Tongue (tissue), 2 donors: Measurements from ENCODE around the gene GLI1. TPM values are rescaled to one million over a fixed set of nuclear protein-coding genes. Genes with fewer than 3 reads are reported as not detected.
"Not testable (repeated sequence)": the region's sequence is repeated elsewhere in the genome, so short reads cannot be mapped to it uniquely, and the experiment has no call there.

Source experiments
- DNase-seq: peaks from one replicate; pipeline ENCODE4 v3.0.0-alpha.2; 2015
- total RNA-seq: library from RNA; depleted of rRNA; stranded (reverse); fragments of >200 nt; gene quantifications from one replicate; pipeline ENCODE4 v1.2.3, GENCODE V29; 2014

GLI1 gene
- 5.6 TPM for total RNA-seq

DNA sequence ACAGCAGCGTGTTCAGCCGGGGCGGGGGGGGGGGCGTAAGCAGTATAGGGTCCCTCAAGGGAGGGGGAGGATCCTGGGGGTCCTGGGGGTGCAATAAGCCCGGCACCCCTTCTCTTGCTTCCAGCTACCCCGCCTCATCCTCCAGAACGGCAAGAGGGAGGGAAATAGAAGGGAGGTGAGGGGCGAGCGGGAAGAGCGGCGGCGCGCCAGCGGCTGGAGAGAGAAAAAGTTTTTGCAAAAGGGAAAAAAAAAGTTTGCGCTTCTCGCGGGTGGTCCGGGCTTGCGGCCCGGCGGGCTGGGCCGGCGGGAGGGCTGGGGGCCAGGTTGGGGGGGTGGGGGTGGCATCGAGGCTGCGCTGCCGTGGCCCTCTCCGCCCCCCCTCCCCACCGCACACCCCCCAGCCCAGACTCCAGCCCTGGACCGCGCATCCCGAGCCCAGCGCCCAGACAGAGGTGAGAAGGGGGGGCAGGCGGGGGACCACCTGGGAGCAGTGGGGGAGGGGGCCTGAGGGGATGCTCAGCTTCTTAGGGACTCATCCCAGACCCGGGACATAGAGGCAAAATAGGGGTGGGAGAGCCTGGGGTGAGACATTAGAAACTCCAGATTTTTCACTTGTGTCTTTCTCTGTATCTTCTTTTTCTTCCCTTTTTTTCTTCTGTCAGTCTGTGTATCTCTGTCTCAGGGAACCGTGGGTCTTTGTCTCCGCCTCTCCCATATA, at the start of gene GLI1:
Gene GLI1, plus strand, starts transcription at position 36 of the 718 bp plus-strand sequence. CDS start 3,907 bp downstream, outside the sequence.
- DNase-seq, result peak; percentile 56

DNA sequence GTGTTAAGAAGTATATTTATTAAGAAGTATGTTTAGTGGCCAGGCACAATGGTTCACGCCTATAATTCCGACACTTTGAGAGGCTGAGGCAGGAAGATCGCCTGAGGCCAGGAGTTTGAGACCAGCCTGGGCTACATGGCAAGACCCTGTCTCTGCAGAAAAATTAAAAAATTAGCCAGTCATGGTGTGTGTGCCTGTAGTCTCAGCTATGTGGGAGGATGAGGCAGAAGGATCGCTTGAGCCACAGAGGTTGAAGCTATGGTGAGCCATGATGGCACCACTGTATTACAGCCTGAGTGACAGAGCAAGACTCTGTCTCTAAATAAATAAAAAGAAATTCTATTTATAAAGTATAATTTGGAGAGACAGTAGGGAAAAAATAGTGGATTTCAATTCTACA, 49.1 kb upstream of the GLI1 start:
- DNase-seq, result no peak

DNA sequence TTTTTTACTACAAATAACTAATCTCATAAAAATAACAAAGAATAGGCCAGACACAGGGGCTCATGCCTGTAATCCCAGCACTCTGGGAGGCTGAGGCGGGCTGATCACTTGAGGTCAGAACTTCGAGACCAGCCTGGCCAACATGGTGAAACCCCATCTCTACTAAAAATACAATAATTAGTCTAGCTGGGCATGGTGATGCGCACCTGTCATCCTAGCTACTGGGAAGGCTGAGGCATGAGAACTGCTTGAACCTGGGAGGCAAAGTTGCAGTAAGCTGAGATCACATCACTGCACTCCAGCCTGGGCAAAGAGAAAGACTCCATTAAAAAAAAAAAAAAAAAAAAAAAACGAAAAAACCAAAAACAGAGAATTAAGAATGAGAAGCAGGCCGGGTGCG, 45.4 kb upstream of the GLI1 start:
- DNase-seq, result not testable (repeated sequence)

DNA sequence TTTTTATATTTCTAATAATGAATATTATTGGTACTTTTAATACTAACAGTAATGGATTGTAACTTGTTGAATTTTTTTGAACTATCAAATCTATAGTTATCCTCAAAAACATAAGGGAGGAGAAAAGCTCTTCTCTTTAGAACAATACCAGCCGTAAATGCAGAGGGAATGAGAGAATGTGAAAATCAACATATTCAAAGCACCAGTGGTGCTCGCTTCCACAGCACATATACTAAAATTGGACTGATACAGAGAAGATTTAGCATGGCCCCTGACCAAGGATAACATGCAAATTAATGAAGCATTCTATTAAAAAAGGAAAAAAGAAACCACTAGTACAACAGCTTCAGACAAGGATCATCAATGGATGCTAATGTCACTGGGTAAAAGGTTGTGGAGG, 44.5 kb upstream of the GLI1 start:
- no peak for DNase-seq

DNA sequence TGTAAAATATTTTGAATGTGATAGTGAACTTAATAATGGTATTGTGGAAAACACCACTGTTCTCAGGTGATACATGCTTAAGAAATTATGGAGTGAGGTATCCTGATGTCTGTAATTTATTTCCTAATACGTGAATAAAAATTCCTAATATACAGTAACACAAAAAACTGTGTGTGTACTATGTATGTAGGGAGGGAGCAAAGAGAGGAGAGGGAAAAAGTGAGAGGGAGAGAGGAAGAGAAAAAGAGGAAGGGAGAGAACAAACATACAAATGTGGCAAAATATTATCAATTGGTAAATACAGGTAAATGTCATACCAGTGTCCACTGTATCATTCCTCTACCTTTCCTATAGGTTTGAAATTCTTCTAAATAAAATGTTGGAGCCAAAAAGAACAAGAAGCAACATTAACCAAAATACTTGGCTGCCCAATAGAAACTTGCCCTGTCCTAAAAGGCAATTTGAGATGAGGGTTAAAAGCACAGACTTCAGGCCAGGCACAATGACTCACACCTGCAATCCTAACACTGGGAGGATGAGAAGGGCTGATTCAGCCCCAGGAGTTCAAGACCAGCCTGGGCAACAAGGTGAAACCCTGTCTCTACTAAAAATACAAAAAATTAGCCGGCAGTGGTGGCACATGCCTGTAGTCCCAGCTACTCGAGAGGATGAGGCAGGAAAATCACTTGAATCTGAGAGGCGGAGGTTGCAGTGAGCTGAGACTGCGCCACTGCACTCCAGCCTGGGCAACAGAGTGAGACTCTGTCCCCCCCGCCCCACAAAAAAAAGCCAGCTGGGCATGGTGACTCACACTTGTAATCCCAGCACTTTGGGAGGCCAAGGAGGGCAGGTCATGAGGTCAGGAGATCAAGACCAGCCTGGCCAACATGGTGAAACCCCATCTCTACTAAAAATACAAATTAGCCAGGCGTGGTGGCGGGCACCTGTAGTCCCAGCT, 43.3 kb upstream of the GLI1 start:
- DNase-seq, result no peak

DNA sequence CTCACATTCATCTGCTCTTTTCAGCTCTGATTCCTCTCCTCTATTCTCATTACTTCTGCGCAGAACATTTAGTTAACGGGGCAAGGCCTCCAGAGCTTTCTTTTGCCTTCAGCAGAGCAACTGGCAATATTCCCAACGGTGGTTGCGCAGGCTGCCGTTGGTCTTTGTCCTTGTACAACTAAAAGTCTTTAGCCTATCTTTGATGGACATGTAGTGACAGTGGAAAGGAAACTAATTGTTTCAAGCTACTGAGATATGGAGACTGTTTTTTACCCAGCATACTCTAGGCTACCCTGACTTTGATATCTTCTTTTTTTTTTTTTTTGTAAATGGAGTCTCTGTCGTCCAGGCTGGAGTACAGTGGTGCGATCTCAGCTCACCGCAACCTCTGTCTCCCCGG, 41.3 kb upstream of the GLI1 start:
- DNase-seq, result no peak

DNA sequence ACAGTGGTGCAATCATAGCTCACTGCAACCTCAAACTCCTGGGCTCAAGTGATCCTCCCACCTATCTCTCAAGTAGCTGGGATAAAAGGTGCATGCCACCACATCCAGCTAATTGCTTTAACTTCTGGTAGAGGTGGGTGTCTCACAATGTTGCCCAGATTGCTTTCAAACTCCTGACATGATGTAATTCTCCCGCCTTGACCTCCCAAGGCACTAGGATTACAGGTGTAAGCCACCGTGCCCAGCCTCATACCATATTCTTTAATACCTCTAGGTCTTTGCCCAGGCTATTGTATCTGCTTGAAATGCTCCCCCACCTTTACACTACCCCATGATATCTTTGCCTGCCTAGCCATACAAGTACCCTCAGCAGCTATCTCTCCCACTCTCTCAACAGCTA, 40.1 kb upstream of the GLI1 start:
- DNase-seq, result no peak

DNA sequence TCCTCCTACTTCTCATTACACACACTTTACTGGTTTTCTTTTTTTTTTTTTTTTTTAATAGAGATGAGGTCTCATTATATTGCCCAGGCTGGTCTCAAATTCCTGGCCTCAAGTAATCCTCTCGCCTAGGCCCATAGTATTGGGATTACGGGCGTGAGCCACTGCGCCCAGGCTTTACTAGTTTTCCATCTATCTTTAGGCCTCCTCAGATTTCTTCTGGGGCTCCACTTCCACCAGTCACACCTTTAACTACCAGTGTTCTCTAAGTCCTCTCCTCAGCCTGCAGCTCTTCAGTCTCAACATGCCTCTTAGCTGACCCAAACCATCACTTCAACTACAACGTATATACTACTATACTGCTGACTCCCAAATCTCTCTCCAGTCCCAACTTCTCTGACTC, 39.1 kb upstream of the GLI1 start:
- DNase-seq, result no peak

DNA sequence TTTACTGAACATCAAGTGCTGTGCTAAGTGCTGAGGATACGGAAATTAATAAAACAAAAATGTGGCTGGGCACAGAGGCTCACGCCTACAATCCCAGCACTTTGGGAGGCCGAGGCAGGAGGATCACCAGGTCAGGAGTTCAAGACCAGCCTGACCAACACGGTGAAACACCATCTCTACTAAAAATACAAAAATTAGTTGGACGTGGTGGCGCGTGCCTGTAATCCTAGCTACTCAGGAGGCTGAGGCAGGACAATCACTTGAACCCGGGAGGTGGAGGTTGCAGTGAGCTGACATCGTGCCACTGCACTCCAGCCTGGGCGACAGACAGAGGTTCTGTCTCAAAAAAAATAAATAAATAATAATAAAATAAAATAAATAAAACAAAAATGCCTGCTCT, 32.6 kb upstream of the GLI1 start:
- DNase-seq, result not testable (repeated sequence)

DNA sequence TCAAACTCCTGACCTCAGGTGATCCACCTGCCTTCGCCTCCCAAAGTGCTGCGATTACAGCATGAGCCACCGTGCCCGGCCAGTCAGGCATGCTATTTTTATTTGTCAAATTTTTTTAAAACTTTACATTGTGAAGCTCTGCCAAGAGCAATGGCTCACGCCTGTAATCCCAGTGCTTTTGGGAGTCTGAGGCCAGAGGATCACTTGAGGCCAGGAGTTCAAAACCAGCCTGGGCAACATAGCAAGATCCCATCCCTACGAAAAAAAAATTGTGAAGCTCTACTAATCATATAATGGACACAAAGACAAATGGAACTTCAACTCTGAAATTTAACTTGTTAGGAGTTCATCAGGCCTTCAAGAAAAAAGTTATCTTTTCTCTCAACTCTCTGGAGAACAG, 30.6 kb upstream of the GLI1 start:
- DNase-seq, result no peak

DNA sequence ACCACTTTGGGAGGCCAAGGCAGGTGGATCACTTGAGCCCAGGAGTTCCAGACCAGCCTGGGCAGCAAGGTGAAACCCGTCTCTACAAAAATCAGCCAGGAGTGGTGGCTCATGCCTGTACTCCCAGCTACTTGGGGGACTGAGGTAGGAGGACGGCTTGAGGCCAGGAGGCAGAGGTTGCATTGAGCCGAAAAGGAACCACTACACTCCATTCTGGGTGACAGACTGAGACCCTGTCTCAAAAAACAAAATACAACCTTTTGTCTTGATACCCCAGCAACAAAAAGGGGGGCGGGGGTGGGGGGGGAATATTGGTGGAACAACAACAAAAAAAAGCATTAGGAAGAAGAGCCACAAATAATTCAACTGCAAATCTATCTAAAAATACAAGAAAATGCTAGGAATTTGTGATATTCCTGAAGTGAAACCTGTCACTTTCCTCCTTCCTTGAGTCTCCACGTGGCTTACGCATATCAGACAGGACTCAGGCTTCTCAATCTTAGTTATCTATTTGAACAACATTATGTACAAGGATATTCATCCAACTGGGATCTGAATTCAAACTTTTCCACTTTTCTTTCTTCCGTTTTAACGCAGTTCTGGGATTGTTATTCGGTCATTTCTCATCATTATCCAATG, 30.0 kb upstream of the GLI1 start:
- no peak for DNase-seq

DNA sequence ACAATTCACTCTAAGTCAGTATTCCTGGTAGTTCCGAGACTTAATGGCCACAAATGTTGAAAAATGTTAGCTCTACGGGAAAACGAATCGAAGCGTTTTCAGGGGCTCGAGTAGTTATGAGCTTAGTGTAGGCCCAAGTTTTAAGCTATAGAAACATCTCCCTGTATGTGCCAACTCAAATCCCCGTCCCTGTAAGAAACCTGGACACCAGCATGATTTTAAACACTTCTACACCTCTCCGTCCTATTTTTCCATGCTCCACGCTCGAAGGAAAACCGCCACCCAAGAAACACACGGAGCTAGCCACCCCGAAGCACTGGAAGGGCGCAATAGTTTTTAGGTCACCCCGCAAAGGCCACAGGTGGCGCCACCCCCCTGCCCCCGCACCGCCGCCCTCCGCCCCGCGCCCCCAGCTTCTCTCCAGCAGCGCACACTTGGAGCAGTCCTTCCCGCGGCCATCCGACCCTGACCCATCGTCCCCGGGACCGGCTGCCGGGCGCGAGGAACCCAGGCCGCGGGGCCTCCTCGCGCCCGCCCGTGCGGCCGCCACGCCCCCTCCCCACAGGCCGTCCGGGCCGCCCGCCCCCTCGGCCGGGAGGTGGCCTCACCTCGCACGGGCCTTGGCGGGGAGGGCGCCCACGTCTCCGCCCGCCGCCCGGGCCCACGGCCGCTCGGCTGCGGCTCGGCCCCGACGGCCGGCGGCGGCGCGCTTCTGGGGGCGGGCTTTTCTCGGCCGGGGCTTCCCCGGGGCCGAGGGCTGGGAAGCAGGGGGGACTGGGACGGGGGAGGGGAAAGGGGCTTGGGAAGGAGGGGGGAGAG, 29.3 kb upstream of the GLI1 start:
- DNase-seq, result no peak

DNA sequence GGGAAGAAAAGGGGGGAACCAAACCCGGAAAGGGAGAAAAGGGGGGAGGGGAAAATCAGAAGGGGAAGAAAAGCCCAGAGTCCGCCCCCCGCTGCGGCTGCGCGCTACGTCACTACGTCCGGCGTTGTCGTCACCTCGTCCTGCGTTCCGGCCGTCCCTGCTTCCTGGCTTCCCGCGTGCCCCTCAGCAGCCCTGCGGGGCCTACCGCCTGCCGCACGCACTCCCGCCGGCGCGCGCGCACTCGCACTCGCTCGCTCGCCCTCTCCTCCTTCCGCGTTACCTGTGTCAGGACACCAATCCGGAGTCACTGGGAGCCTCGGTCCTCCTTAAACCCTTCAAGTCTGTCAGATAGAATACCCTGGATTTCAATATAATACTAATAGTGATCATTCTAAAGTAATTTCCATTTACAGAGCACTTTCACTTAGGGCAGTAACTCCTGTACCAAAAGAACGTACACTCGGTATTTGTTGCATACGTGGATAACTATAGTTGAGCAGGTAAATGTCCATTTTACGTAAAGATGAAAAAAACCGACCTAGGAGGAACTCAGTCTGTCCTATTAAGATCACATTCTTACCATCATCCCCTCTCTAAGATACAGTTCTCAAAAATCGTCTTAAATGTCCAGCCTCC, 28.5 kb upstream of the GLI1 start, which contains the start of gene R3HDM2:
Gene R3HDM2, minus strand, starts transcription at position 113 of the 636 bp plus-strand sequence. CDS start 120,615 bp downstream, outside the sequence.
- peak; percentile 98 for DNase-seq

DNA sequence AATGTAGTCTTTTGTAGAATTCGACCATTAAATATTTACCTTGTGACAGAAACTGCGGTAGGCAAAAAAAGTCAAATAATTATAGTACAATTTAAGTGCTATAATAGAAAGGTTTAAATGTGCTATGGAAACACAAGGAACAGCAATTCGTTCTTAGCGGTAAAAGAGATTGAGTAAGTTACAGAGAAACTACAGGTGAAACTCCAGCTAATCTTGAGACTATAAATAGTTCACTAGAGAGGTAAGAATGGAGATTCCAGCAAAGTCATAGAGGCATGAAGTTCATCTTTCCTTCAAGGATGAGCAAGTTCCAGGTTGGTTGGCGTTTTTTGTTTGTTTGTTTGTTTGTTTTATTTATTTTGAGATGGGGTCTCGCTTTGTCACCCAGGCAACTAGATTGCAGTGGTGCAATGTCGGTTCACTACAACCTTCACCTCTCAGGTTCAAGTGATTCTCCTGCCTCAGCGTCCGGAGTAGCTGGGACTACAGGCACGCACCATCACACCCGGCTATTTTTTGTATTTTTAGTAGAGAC, 27.9 kb upstream of the GLI1 start:
- DNase-seq, result no peak

DNA sequence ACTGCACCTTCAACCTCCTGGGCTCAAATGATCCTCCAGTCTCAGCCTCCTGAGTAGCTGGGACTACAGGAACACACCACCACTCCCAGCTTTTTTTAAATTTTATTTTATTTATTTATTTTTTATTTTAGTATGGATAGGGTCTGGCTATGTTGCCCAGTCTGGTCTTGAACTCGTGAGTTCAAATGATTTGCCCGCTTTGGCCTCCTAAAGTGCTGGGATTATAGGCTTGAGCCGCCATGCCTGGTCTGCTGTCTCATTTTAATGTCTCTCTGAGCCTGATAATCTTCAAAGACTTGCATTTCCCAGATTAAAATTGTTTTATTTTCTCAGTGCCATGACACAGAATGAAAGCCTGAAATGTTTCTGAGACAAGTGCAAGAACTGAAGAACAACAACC, 26.2 kb upstream of the GLI1 start:
- no peak for DNase-seq

DNA sequence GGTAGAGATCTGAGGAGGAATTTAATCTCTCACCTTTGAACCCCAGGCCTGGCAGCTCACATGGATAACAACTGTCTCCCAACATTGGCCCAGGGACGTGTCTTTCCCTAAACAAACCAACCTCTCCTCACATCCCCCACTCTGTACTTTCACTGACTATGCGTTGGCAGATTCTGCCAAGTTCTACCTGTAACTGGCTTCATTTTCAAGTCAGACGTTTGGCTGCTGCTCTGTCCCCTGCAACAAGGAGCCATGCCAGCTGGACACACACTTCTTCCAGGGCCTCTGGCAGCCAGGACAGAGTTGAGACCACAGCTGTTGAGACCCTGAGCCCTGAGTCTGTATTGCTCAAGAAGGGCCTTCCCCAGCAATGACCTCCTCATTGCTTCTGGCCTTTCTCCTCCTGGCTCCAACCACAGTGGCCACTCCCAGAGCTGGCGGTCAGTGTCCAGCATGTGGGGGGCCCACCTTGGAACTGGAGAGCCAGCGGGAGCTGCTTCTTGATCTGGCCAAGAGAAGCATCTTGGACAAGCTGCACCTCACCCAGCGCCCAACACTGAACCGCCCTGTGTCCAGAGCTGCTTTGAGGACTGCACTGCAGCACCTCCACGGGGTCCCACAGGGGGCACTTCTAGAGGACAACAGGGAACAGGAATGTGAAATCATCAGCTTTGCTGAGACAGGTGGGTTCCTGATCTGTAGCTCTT, 24.9 kb upstream of the GLI1 start, which contains the start of gene INHBC:
Gene INHBC, plus strand, starts transcription at position 268 of the 707 bp plus-strand sequence. Its CDS starts 103 bp downstream, at position 371.
- no peak for DNase-seq

DNA sequence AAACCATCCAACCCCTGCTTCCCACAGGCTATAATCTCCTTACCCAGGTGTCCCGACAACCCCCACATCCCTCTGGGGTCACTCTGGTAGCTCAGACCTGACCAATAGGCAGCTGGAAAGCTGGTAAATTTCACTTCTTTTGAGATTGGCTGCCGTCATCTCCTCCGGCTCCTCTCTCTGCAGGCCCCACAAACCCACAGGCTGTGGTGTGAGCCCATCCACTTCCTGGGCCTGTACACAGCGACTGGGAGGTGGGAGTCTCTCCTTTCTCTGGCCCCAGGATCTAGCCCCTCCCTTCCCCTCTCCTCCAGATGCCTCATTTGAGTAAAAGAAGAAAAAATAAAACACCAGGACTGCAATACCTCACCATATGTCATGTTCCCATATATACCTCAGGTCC, 24.3 kb upstream of the GLI1 start:
- DNase-seq, result peak; percentile 54

DNA sequence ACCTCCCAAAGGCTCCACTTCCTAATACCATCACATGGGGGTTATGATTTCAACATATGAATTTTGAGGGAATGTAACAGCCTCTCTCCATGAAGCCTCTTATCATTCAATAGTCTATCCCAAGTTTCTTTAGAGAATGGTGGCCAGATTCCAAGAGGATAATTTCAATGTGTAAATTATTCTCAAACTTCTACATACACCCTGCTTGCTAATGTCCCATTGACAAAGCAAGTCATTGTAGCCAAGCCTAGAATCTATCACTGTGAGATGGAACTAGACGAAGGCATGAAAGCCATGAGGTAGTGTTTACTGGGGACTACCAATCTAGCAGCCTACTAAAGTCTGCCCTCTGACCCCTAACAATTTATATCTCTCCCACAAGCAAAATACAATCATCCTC, 21.2 kb upstream of the GLI1 start:
- DNase-seq, result no peak

DNA sequence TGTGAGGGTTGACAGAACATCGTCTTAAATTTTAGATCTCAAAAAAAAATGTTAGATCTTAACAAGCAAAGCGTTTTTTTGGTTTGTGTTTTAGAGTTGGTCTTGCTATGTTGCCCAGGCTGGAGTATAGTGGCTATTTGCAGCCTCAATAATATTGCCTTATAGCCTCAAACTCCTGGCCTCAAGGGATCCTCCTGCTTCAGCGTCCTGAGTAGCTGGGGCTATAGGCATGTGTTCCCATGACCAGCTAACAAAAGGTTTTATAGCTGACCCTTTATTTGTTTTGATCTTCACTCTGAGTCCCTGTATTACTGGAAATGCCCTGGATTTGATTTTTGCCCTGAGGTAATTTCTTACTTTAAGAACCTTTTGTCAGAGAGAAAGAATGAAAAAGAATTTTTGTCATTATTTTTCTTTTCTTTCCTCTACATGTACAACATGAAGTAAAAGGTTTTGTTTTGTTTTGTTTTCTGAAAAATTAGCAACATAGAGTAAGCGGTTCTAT, 19.8 kb upstream of the GLI1 start:
- DNase-seq, result no peak

DNA sequence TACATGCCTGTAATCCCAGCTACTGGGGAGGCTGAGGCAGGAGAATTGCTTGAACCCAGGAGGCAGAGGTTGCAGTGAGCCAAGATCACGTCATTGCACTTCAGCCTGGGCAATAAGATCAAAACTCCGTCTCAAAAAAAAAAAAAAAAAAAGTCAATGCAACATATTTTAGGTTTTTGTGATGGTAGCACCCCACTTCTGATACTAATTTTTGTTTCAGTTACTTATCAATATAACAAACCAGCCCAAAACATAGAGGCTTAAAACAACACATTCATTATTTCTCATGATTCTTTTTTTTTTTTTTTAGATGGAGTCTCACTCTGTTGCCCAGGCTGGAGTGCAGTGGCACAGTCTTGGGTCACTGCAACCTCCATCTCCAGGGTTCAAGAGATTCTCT, 18.2 kb upstream of the GLI1 start:
- not testable (repeated sequence) for DNase-seq
